Caki2 (cell line): ENCODE results near the gene ARHGAP30. TPM values are rescaled to one million over a fixed set of nuclear protein-coding genes. Genes with fewer than 3 reads are reported as not detected.
A peak's percentile ranks its signal among the peaks of the same experiment; 100 is the strongest.
"Not testable (repeated sequence)": the region's sequence is repeated elsewhere in the genome, so short reads cannot be mapped to it uniquely, and the experiment has no call there.

ENCODE experiments used
- DNase-seq: peaks from one replicate; pipeline ENCODE4 v3.0.0-alpha.2; 2015; ENCODE audit warnings: low read depth
- in situ Hi-C: cut with HindIII; loops from 2 replicates; pipeline ENCODE4 v1.10.0; 2016; ENCODE audit warnings: low sequenced_read_pairs, low pct_unique_long_range_greater_than_20kb, mixed read lengths
- total RNA-seq: library from RNA; depleted of rRNA; stranded (reverse); fragments of >200 nt; shearing (Covaris generic); gene quantifications from 2 replicates; pipeline ENCODE4 v1.2.3, GENCODE V29; 2014; ENCODE audit warnings: low replicate concordance; rRNA removed

Gene ARHGAP30
- total RNA-seq, result not detected in 2 replicates

- no peak for DNase-seq
Observed at GRCh38 chr1:161069731-161070270, at the start of gene ARHGAP30. Gene ARHGAP30 (minus strand): TSS chr1:161069891. CDS start chr1:161069624, 267 bp downstream.

GRCh38 chr1:161117759-161118581, 48.3 kb upstream of the ARHGAP30 start, which contains the start of the genes NIT1 and PFDN2:
Gene NIT1 (plus strand): TSS chr1:161118105. CDS start chr1:161118177, 72 bp downstream.
Gene PFDN2 (minus strand): TSS chr1:161118037. CDS start chr1:161118026, 11 bp downstream.
- in situ Hi-C loops, result no loop called here
- peak; percentile 76 for DNase-seq

More at GRCh38 chr1:161069731-161070270, at the start of gene ARHGAP30:
- in situ Hi-C loops, result no loop called here

DNA sequence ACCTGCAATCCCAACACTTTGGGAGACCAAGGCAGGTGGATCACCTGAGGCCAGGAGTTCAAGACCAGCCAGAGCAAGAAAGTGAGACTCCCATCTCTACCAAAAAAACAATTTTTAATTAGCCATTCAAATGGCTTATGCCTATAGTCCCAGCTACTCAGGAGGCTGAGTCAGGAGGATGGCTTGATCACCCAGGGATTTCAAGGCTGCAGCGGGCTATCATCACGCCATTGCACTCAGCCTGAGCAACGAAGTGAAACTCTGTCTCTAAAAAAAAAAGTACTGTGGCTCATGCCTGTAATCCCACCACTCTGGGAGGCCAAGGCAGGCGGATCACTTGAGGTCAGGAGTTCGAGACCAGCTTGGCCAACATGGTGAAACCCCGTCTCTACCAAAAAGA, 46.3 kb upstream of the ARHGAP30 start:
- in situ Hi-C loops, result not testable (repeated sequence)

DNA sequence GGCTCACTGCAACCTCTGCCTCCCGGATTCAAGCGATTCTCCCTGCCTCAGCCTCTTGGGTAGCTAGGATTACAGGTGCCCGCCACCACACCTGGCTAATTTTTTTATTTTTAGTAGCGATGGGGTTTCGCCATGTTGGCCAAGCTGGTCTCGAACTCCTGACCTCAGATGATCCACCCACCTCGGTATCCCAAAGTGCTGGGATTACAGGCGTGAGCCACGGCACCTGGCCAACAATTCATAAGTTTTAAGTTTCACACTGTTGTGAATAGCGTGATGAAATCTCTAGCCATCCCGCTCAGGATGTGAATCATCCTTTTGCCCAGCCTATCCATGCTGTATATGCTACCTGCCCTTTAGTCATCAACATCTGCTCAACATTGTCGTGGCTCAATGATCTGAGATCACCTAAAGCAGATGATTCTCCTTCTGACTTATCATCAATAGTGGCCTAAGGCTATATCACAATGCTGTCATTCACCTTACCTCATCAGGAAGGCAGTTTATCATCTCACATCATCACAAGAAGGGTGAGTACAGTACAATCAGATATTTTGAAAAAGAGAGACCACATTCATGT, 45.5 kb upstream of the ARHGAP30 start:
- in situ Hi-C loops, result no loop called here

More for the DNA sequence above, 46.3 kb upstream of the ARHGAP30 start:
- not testable (repeated sequence) for DNase-seq

DNA sequence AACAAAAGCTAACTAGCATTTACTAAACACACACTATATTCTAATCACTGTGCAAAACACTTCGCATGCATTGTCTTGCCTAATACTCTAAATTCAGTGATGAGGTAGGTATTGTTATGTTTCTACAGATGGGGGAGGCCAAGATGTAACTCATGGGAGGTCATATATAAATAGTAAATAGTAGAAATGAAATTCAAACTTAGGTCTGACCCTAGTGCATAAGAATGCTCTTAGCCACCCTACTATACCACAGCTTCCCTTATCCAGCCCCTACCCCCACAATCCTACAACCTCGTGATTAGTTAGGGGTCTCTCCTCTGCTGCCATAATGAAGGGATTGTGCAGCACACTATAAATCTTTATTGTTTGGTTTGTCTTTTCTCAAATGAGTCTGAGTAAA, 44.9 kb upstream of the ARHGAP30 start:
- DNase-seq, result no peak

More for the DNA sequence above, 45.5 kb upstream of the ARHGAP30 start:
- peak; percentile 84 for DNase-seq

DNA sequence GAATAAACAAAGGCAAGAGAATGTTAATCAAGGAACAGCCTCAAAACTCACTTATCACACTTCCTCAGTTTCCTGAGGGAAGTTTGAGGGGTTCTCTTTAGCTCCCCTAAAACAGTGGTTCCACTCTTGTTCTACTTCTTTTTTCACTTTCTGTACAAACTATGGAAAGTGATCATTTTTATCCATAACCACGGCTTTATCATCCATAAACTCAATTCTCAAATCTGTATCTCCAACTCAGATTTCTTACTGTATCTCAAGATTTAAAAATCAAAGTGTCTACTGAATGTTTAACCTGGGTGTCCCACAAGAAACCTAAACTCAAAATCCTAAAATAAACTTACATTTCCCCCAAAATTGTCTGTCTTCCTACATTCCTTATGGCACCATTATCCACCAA, 44.2 kb upstream of the ARHGAP30 start:
- no peak for DNase-seq
- in situ Hi-C loops, result no loop called here

More for the DNA sequence above, 44.9 kb upstream of the ARHGAP30 start:
- in situ Hi-C loops, result no loop called here

- in situ Hi-C loops, result no loop called here
Observed at GRCh38 chr1:161111527-161111926, 41.8 kb upstream of the ARHGAP30 start.

DNA sequence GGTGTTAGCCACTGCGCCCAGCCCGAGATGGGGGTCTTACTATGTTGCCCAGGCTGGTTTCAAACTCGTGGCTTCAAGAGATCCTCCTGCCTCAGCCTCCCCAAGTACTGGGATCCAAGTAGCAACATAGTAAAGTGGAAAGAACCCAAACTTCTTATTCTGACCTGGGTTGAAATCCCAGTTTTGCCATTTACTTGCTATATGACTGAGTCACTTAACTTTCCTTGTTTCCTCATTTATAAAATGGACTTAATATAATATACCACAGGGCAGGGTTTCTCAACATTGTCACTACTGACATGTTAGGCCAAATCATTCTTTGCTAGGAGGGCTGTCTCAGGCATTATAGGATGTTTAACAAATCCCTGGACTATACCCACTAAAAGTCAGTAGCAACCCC, 41.4 kb upstream of the ARHGAP30 start:
- in situ Hi-C loops, result no loop called here
- no peak for DNase-seq

More at GRCh38 chr1:161111527-161111926, 41.8 kb upstream of the ARHGAP30 start:
- DNase-seq, result no peak

- in situ Hi-C loops, result no loop called here
Observed at GRCh38 chr1:161106431-161106830, 36.7 kb upstream of the ARHGAP30 start.

DNA sequence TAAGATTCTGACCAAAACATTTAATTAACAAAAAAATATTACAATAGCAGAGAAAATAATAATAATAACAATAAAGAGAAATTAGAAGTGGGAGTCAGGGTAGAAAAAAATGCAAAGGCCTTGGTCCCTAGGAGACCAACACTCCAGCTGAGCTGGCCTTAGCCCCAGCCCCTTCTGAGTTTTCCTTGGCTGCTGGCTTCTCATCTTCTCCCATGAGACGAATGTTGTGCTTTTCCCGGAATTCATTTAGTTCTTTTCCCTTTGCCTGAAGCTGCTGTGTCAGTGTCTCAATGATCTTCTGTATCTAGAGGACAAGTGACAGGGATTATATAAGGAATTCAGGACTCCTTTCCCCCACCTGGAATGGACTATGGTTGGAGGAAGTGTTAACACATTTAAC, 30.9 kb upstream of the ARHGAP30 start:
- no peak for DNase-seq
- in situ Hi-C loops, result no loop called here

More at GRCh38 chr1:161106431-161106830, 36.7 kb upstream of the ARHGAP30 start:
- DNase-seq, result no peak

- in situ Hi-C loops, result loop anchor here (10.0 kb wide), 1 partner anchor 54 kb away; the partner anchor contains the start of gene USF1
- DNase-seq, result no peak
Observed at GRCh38 chr1:161099090-161099802, 29.6 kb upstream of the ARHGAP30 start.

GRCh38 chr1:161098210-161099068, 28.7 kb upstream of the ARHGAP30 start, which contains the start of gene KLHDC9:
Gene KLHDC9 (plus strand): TSS chr1:161098361. CDS start chr1:161098536, 175 bp downstream.
- DNase-seq, result peak; percentile 92
- in situ Hi-C loops, result loop anchor here (10.0 kb wide), 1 partner anchor 54 kb away; the partner anchor contains the start of gene USF1

DNA sequence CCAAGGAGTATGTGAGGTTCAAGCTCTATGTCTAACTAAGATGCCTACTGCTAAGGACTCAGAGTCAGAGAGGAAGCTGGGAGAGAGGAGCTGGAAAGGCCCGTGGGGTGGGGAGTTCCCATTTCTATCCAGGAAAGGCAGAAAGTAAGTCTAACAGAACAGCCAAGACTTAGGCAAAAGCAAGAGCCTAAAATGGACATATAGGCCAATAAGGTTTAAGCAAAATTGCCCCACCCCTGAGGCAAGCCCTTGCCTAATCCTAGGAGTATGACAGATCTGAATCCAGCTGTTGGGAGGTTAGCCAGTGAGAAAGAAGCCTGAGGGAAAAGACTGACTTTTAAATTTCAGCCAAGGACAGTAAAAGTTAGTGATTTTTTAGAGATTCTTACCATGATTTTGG, 26.8 kb upstream of the ARHGAP30 start:
- no peak for DNase-seq
- in situ Hi-C loops, result loop anchor here (10.0 kb wide), 1 partner anchor 52 kb away; the partner anchor contains the start of gene USF1

DNA sequence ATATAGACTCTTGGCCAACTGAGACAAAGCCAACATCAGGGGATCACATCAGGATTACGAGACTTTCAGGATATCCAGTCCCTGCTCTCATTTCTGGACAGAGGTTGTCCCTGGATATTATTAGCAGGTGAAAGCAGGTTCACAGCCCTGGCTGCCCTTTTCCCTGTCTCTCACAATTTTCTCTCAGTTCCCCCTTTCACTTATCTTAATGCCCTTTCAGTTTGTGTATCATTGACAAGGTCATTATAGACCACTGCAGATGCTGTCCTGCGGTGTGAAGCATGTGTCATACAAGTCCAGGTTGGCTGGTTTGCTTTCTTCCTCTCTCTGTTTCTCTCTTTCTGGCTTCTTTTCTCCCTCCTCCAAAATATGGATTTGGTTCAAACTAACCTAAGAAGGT, 26.3 kb upstream of the ARHGAP30 start:
- in situ Hi-C loops, result loop anchor here (10.0 kb wide), 1 partner anchor 51 kb away; the partner anchor contains the start of gene USF1
- DNase-seq, result no peak

DNA sequence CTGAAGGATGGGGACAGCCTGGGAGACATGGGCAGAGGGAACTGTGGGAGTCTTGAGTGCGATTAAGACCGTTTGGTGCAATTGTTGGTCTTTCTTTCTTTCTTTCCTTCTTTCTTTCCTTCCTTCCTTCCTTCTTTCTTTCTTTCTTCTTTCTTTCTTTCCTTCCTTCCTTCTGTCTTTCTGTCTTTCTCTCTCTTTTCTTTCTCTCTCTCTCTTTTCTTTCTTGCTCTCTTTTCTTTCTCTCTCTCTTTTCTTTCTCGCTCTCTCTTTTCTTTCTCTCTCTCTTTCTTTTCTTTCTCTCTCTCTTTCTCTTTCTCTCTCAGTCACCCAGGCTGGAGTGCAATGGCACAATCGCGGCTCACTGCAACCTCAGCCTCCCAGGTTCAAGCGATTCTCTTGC, 25.5 kb upstream of the ARHGAP30 start:
- in situ Hi-C loops, result loop anchor here (10.0 kb wide), 1 partner anchor 50 kb away; the partner anchor contains the start of gene USF1

DNA sequence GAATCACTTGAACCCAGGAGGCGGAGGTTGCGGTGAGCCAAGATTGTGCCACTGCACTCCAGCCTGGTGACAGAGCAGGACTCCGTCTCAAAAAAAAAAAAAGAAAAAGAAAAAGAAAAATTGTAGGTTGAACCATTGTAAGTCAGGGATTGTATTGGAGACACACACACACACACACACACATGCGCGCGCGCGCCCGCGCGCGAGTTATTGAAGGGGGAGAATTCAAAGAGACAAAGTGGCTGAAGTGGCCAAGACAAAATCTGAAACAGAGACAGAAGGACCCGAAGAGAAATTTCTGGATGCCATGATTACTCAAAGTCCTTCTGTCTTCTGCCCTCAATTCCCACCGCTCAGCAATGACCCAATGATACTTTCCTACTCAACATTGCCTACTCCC, 24.8 kb upstream of the ARHGAP30 start:
- in situ Hi-C loops, result loop anchor here (10.0 kb wide), 1 partner anchor 50 kb away; the partner anchor contains the start of gene USF1
- DNase-seq, result no peak

More for the DNA sequence above, 25.5 kb upstream of the ARHGAP30 start:
- no peak for DNase-seq

DNA sequence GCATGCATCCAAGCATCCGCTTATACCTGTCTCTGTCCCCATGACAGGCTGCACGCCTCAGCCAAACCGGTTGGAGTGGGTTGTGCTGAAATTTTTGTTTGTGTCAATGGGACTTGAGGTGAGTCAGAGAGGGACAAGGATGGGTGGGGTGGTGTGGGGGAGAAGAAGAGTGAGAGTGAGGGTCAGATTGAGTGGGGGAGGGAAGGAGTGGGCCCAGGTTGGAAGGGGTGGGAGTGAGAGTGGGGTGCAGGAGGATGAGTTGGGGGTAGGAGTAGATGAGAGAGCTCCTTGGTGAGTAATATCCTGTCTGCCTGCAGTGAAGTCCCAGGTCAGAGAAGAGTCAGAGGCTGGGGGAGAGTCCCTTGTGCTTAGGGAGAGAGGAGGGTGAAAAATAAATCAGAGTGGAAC, 22.9 kb upstream of the ARHGAP30 start:
- no peak for DNase-seq

More for the DNA sequence above, 22.9 kb upstream of the ARHGAP30 start:
- in situ Hi-C loops, result loop anchor here (10.0 kb wide), 1 partner anchor 48 kb away; the partner anchor contains the start of gene USF1
